ENCODE results near the gene PCDHAC1.

PCDHAC1 gene

DNA sequence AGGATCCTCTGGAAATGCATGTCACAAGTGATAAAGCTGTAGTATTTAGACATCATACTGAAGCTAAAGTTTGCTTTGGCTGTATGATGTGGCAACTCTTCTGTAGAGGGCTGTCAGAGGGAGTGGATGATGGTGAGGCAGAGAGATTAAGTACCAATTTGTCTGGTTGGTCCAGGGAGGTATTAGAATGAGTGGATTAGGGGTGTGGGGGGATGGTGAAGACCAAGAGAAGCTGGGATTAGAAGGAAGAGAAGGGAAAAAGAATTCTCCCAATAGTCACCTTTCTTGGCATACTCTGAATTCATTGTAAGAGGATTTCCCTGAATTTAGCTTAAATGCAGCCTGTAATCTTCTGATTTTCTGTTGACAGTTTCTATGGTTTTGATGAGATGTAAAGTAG lies 43.8 kb downstream of the PCDHAC1 start:
- Histone ChIP-seq H3K27me3 (ENCODE audit: insufficient read depth, insufficient read length) (peaks cover 33% of the 10 kb centered on the region), H3K9me3 (ENCODE audit: insufficient read depth, low read length) (no peaks in the 10 kb centered on the region), H3K4me3 (ENCODE audit: insufficient read length, low read depth) (no peak overlapping the region), H3K9ac (ENCODE audit: insufficient read length, low read depth) (no peak overlapping the region), H3K4me1 (ENCODE audit: insufficient read depth, insufficient read length) (no peaks in the 10 kb centered on the region), H3K36me3 (ENCODE audit: insufficient read depth, insufficient read length, low read length) (no peaks in the 10 kb centered on the region)
- TF ChIP-seq ZNF274 (IDR thresholded peaks at IDR 0.05; ENCODE audit: low read depth, low read length): no peak
- TF ChIP-seq SUZ12 (IDR thresholded peaks at IDR 0.05; ENCODE audit: extremely low read depth, insufficient read depth, insufficient read length): no peak
- TF ChIP-seq YY1 (IDR thresholded peaks at IDR 0.05; ENCODE audit: insufficient read depth, insufficient read length): no peak
- no peak for DNase-seq (ENCODE audit: low read depth, low spot score)

GRCh38 chr5:140973550-140973949 lies 47.5 kb downstream of the PCDHAC1 start:
- Histone ChIP-seq H3K4me3 (ENCODE audit: insufficient read length, low read depth) (no peak overlapping the region), H3K27me3 (ENCODE audit: insufficient read depth, insufficient read length) (peaks cover 5% of the 10 kb centered on the region), H3K9me3 (ENCODE audit: insufficient read depth, low read length) (no peaks in the 10 kb centered on the region), H3K36me3 (ENCODE audit: insufficient read depth, insufficient read length, low read length) (no peaks in the 10 kb centered on the region), H3K9ac (ENCODE audit: insufficient read length, low read depth) (no peak overlapping the region), H3K4me1 (ENCODE audit: insufficient read depth, insufficient read length) (no peaks in the 10 kb centered on the region)
- DNase-seq (ENCODE audit: low read depth, low spot score): no peak
- TF ChIP-seq SUZ12 (IDR thresholded peaks at IDR 0.05; ENCODE audit: extremely low read depth, insufficient read depth, insufficient read length) (no peak), YY1 (IDR thresholded peaks at IDR 0.05; ENCODE audit: insufficient read depth, insufficient read length) (no peak), ZNF274 (IDR thresholded peaks at IDR 0.05; ENCODE audit: low read depth, low read length) (no peak)

- no peaks in the 10 kb centered on the region for H3K27me3 ChIP-seq (ENCODE audit: insufficient read depth, insufficient read length)
- no peaks in the 10 kb centered on the region for H3K9me3 ChIP-seq (ENCODE audit: insufficient read depth, low read length)
- DNase-seq (ENCODE audit: low read depth, low spot score): no peak
- TF ChIP-seq ZNF274 (IDR thresholded peaks at IDR 0.05; ENCODE audit: low read depth, low read length) (no peak), YY1 (IDR thresholded peaks at IDR 0.05; ENCODE audit: insufficient read depth, insufficient read length) (no peak), SUZ12 (IDR thresholded peaks at IDR 0.05; ENCODE audit: extremely low read depth, insufficient read depth, insufficient read length) (no peak)
- H3K4me1 ChIP-seq (ENCODE audit: insufficient read depth, insufficient read length): no peaks in the 10 kb centered on the region
- H3K36me3 ChIP-seq (ENCODE audit: insufficient read depth, insufficient read length, low read length): no peaks in the 10 kb centered on the region
- no peak overlapping the region for H3K4me3 ChIP-seq (ENCODE audit: insufficient read length, low read depth)
- no peak overlapping the region for H3K9ac ChIP-seq (ENCODE audit: insufficient read length, low read depth)
Measured at GRCh38 chr5:140977003-140977402, 50.9 kb downstream of the PCDHAC1 start.

- H3K9ac ChIP-seq (ENCODE audit: insufficient read length, low read depth): no peak overlapping the region
Measured at GRCh38 chr5:140978260-140978659, 52.2 kb downstream of the PCDHAC1 start.

DNA sequence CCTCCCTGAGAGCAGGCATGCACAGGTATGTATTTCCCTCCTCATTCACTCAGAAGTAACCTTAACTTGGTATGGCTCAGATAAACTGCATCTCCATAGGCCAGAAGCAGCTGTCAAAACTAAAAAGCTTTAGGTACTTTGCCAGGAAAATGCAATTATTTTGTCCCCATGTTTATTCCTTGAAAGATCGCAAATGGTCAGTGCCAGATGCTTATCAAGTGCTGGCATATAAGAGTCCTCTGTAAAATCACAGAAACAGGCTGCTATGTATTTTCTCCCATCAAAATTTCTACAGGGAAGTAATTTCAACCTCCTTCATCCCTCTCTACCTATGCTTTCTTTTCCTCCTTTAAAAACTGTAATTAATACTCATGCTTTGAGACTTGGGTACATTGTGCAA lies 52.9 kb downstream of the PCDHAC1 start:
- Histone ChIP-seq H3K27me3 (ENCODE audit: insufficient read depth, insufficient read length) (no peaks in the 10 kb centered on the region), H3K9me3 (ENCODE audit: insufficient read depth, low read length) (no peaks in the 10 kb centered on the region), H3K4me1 (ENCODE audit: insufficient read depth, insufficient read length) (no peaks in the 10 kb centered on the region), H3K36me3 (ENCODE audit: insufficient read depth, insufficient read length, low read length) (no peaks in the 10 kb centered on the region), H3K9ac (ENCODE audit: insufficient read length, low read depth) (no peak overlapping the region), H3K4me3 (ENCODE audit: insufficient read length, low read depth) (no peak overlapping the region)
- TF ChIP-seq ZNF274 (IDR thresholded peaks at IDR 0.05; ENCODE audit: low read depth, low read length) (no peak), SUZ12 (IDR thresholded peaks at IDR 0.05; ENCODE audit: extremely low read depth, insufficient read depth, insufficient read length) (no peak), YY1 (IDR thresholded peaks at IDR 0.05; ENCODE audit: insufficient read depth, insufficient read length) (no peak)
- DNase-seq (ENCODE audit: low read depth, low spot score): no peak

More at GRCh38 chr5:140978260-140978659, 52.2 kb downstream of the PCDHAC1 start:
- H3K36me3 ChIP-seq (ENCODE audit: insufficient read depth, insufficient read length, low read length): no peaks in the 10 kb centered on the region
- H3K27me3 ChIP-seq (ENCODE audit: insufficient read depth, insufficient read length): no peaks in the 10 kb centered on the region
- H3K4me3 ChIP-seq (ENCODE audit: insufficient read length, low read depth): no peak overlapping the region
- H3K9me3 ChIP-seq (ENCODE audit: insufficient read depth, low read length): no peaks in the 10 kb centered on the region
- no peak for DNase-seq (ENCODE audit: low read depth, low spot score)
- H3K4me1 ChIP-seq (ENCODE audit: insufficient read depth, insufficient read length): no peaks in the 10 kb centered on the region
- TF ChIP-seq ZNF274 (IDR thresholded peaks at IDR 0.05; ENCODE audit: low read depth, low read length): no peak
- TF ChIP-seq SUZ12 (IDR thresholded peaks at IDR 0.05; ENCODE audit: extremely low read depth, insufficient read depth, insufficient read length): no peak
- TF ChIP-seq YY1 (IDR thresholded peaks at IDR 0.05; ENCODE audit: insufficient read depth, insufficient read length): no peak

Data from NT2/D1 (cell line).